BJ (cell line): Measurements from ENCODE around the gene IGFBP3. TPM values are rescaled to one million over a fixed set of nuclear protein-coding genes. Genes with fewer than 3 reads are reported as not detected.
A peak's percentile ranks its signal among the peaks of the same experiment; 100 is the strongest.

Source experiments
- CTCF ChIA-PET: fragments of 350-600 bp; formaldehyde crosslinking; extraction: SDS; loops from one replicate; lab custom pipeline; 2021; ENCODE audit warnings: antibody characterized with exemption, inconsistent platforms; lab: Yijun Ruan, JAX
- POLR2A ChIA-PET: fragments of 300-600 bp; sonication (Branson Sonifier 250); formaldehyde crosslinking; extraction: SDS; loops from one replicate; lab custom pipeline; 2021; ENCODE audit warnings: antibody characterized with exemption; lab: Charles Lee
- DNase-seq: peaks from one replicate; pipeline ENCODE4 v3.0.0-alpha.2; 2011; ENCODE audit warnings: low read depth
- H3K27me3 ChIP-seq: 2 replicates; pipeline ENCODE4 v1.6.0; 2011; ENCODE audit warnings: low read length; ENCODE audit not compliant: control insufficient read depth, insufficient read depth
- H3K36me3 ChIP-seq: 2 replicates; pipeline ENCODE4 v1.5.1; 2011; ENCODE audit warnings: low read length; ENCODE audit not compliant: control insufficient read depth, insufficient read depth
- H3K4me3 ChIP-seq: 2 replicates; pipeline ENCODE4 v1.5.1; 2011; ENCODE audit warnings: low read depth, mild to moderate bottlenecking, control low read depth, low read length
- polyA plus RNA-seq: library from polyadenylated mRNA; depleted of rRNA; stranded (reverse); fragments of >200 nt; gene quantifications from 2 replicates; pipeline ENCODE4 v1.2.3, GENCODE V29; 2011
- TF ChIP-seq, protein P1 (sequence below): IDR thresholded peaks from 2 replicates; pipeline ENCODE4 v1.5.1; 2011; ENCODE audit warnings: low read depth, mild to moderate bottlenecking, control low read depth, inconsistent platforms, low read length, moderate library complexity; ENCODE audit not compliant: insufficient read depth

The IGFBP3 gene
- polyA plus RNA-seq, 1 experiment, result 3,005 TPM

DNA sequence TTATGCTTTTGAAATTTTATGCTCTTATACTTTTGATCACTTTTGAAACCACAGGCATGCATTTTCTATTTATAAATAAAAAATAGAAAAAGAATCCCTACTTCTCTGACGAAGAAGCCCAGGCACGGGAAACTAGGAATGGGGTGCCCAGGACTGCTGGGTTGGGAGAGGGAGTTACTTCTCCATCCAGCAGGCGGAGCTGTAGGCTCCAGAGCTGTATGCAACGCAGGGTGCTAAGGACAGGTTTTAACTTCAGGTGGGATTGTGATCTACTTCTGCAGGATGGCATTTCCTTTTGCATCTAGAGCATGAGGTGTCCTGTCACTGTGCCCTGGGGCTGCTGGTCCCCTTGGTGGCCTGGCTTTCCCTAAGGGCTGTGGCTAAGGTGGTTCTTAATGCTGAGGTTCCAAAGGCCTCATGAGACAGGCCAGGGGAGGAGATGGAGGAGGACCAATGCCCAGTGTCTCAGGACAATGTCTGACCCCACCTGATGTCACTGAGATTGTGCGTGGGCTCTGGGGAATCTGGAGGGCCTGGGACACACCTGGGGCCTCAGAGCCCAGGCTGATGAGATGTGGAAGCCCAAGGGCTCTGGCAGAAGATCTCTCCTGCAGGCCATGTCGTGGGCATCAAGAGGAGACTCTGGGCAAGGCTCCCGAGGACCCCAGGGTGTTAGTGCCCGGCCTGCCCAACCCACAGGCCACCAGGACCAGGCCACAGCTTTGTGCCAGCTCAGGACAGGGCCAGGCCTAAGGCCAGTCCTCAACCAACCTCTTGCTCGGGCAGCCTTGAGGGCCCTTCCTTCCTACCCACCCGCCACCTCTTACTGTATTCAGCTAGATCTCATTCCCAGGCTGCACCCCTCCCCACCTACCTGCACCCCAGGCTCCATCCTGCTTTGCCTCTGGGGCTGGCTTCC, 48.7 kb downstream of the IGFBP3 start:
- H3K4me3 ChIP-seq, result no peak overlapping the region
- no peaks in the 10 kb centered on the region for H3K36me3 ChIP-seq
- DNase-seq, result no peak
- CTCF ChIA-PET, result interaction anchor here (0.9 to 1.5 kb wide), 4 partner anchors 9 to 18 kb away, joined by 3 to 4 read pairs (median 4); no protein-coding TSS in a partner anchor
- no peaks in the 10 kb centered on the region for H3K27me3 ChIP-seq
- POLR2A ChIA-PET, result no interaction called here
- TF ChIP-seq, protein P1, sequence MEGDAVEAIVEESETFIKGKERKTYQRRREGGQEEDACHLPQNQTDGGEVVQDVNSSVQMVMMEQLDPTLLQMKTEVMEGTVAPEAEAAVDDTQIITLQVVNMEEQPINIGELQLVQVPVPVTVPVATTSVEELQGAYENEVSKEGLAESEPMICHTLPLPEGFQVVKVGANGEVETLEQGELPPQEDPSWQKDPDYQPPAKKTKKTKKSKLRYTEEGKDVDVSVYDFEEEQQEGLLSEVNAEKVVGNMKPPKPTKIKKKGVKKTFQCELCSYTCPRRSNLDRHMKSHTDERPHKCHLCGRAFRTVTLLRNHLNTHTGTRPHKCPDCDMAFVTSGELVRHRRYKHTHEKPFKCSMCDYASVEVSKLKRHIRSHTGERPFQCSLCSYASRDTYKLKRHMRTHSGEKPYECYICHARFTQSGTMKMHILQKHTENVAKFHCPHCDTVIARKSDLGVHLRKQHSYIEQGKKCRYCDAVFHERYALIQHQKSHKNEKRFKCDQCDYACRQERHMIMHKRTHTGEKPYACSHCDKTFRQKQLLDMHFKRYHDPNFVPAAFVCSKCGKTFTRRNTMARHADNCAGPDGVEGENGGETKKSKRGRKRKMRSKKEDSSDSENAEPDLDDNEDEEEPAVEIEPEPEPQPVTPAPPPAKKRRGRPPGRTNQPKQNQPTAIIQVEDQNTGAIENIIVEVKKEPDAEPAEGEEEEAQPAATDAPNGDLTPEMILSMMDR, result peak; percentile 58

DNA sequence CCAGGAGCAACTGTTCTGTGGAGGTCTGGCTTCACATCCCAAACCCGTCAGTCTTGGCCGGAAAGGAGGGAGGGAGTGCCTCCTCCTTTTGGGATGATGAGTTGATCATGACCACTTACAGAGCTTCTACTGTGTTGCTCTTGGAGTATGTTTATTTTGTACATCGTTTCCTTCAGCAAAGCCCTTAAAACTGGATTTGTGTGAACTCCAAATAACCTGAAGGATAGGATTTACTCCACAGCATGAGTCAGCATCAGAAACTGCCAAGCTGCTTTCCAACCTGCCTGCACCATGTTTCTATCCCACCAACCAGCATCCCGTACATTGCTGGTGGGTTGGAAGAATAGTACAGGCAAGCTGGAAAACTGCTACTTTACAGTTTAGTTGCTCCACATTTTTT, 51.6 kb downstream of the IGFBP3 start:
- ChIA-PET CTCF (interaction anchor here (0.7 to 1.4 kb wide), 2 partner anchors 15 to 1310 kb away, joined by 3 to 6 read pairs; no protein-coding TSS in a partner anchor), POLR2A (no interaction called here)
- H3K27me3 ChIP-seq, result no peaks in the 10 kb centered on the region; the same call in 1 of the 2 replicates
- no peaks in the 10 kb centered on the region for H3K36me3 ChIP-seq
- peak; percentile 19 for DNase-seq
- TF ChIP-seq, protein P1, result no peak
- no peak overlapping the region for H3K4me3 ChIP-seq

DNA sequence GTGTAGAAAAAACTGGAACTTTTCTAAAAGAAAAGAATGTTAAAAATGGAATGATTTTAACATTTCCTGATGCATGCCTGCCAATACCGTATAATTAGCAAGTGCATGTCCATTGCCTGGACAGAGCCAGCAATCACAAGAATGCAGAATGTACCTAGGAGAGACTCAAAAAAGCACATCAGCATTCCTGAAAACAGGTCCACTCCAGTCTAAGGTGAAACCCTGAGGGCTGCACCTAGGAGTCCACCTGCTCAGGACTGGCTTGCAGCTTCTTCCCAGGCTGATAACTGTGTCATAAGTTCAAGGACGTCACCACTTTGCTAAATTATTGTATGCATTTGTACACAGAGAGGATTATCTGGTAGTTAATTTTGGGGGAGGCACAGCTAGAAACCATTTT, 53.6 kb downstream of the IGFBP3 start:
- Histone ChIP-seq H3K4me3 (no peak overlapping the region), H3K27me3 (peaks cover 1% of the 10 kb centered on the region; the same call in 1 of the 2 replicates), H3K36me3 (no peaks in the 10 kb centered on the region)
- POLR2A ChIA-PET, result no interaction called here
- TF ChIP-seq, protein P1, result no peak
- CTCF ChIA-PET, result no interaction called here
- no peak for DNase-seq

DNA sequence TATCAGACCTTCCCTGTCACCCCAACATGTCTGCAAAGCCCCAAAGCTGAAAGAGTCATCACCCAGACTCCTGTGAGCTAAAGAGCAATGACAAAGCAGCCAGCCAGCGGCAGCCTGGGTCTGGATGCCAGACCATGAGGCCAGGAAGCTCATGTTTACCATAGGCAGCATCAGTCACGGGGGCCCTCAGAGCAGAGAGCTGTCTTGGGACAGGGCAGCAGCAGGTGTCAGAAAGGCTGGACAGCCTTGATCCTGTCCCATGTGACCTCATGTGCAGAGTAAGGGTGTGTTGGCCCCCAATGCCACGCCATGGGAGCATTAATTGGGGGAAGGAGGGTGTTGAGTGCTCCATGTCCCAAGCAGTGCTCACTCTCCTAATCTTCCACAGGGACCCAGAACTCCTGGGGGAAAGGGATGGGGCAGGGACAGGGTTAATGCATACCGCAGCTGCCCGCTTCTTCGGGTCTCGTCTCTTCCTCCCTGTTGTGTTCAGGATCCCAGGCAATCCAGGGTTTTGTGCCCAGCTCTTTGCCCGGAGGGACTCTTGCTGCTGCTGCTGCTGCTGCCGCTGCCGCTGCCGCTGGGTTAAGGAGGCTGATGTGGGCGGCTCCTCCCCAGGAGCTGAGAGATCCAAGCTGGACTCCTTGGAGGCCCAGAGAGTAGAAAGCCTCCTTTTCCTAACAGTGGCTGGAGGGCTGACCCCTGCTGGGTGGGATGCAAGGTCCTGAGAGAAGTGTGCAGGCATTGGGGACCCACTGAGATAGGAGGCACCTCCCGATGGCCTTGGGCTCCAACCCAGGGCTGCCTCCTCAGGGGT, 55.3 kb downstream of the IGFBP3 start:
- no peak for DNase-seq
- H3K4me3 ChIP-seq, result no peak overlapping the region
- CTCF ChIA-PET, result interaction anchor here (2.0 to 4.3 kb wide), 2 partner anchors 11 to 202 kb away, joined by 7 to 17 read pairs; no protein-coding TSS in a partner anchor
- POLR2A ChIA-PET, result no interaction called here
- H3K36me3 ChIP-seq, result no peaks in the 10 kb centered on the region
- TF ChIP-seq, protein P1, result no peak
- peaks cover 5% of the 10 kb centered on the region for H3K27me3 ChIP-seq

DNA sequence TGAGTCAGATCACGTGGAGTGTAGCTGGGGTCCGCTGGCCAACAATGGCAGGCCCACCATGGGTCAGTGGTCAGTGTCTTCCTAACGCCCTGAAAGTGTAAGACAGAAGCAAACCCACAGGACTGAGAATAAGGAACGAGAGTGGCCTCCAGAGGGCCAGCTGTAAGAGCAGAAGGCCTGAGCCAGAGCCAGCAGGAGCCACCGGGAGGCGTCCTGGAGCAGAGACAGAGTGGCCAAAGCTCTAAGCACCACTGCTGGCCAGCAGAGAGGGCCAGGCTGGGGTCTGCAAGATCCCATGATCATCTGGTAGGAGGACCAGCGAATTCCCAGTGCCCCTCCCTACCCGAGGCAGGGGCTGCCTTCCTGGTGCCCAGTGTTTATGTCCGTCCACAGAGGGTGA, 57.4 kb downstream of the IGFBP3 start:
- H3K4me3 ChIP-seq, result no peak overlapping the region
- POLR2A ChIA-PET, result interaction anchor here (0.6 kb wide), 1 partner anchor 9 kb away, joined by 3 read pairs; no protein-coding TSS in a partner anchor
- no peak for DNase-seq
- peaks cover 5% of the 10 kb centered on the region for H3K27me3 ChIP-seq
- CTCF ChIA-PET, result interaction anchor here (0.6 to 4.3 kb wide), 4 partner anchors 9 to 949 kb away, joined by 3 to 17 read pairs (median 4); partner anchors contain the start of gene CCDC201
- no peaks in the 10 kb centered on the region for H3K36me3 ChIP-seq
- TF ChIP-seq, protein P1, result 0 out of 2 replicates have a peak, but pooled peaks have one; percentile 23
